CD4-positive, alpha-beta T cell treated with Interleukin-15 for 4 hours (primary cell): ENCODE data around the gene SRP68.

Experiments
- DNase-seq: peaks from one replicate; pipeline ENCODE4 v3.0.0-alpha.2; 2020; ENCODE audit warnings: low spot score

The SRP68 gene

DNA sequence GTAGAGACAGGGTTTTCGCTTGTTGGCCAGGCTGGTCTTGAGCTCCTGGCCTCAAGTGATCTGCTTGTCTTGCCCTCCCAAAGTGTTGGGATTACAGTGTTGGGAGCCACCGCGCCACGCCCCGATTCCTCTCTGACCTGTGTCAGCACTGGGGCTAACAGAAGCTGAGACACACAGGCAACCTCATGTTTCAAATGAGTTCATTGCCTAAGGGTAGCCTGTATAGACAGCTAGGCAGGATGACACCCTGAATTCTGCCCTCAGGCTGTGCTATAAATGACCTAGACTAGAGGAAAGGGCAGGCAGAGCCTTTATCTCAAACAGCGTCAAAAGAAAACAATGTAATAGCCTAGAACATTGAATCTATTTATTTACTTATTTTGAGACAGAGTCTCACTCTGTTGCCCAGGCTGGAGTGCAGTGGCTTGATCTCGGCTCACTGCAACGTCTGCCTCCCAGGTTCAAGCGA lies 74.0 kb downstream of the SRP68 start:
- no peak for DNase-seq

DNA sequence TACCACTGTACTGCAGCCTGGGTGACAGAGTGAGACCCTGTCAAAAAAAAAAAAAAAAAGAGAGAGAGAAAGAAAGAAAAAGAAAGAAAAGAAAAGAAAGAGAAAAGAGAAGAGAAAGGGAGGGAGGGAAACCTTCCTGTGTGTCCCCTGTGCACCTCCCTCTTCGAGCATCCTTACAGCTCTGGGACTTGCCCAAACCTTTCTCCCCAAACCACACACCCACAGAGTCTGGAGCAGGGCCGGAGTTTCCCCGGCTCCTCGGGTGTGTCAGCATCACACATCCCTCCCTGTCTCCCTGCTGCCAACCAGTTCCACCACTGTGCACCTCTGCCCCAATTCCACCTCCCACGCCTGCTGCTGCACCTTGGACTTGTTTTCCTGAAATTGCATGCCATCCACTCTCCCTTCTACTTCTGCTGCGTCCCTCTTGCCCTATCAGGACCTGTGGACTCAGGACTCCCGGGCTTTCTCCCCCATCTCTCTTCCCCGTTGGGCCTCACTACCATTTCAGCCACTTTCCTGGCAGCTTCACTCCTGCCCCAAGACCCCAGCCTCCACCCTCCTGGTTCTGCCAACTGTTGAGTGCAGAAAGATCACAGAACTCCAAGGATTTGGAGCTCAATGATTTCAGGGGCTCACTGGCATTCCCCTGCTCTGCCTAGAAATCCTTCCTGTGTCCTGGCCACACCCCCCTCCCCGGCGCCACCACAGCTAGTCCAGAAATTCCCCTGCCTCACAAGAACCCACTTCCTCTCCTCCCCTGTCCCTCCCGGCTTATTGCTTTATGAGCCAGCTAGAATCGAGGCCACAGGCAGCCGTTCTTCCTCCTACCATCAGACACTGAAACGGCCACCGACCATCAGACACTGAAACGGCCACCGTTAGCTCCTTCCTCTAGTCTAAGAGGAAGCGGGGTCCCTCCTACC lies 75.4 kb downstream of the SRP68 start:
- peak; percentile 28 for DNase-seq

DNA sequence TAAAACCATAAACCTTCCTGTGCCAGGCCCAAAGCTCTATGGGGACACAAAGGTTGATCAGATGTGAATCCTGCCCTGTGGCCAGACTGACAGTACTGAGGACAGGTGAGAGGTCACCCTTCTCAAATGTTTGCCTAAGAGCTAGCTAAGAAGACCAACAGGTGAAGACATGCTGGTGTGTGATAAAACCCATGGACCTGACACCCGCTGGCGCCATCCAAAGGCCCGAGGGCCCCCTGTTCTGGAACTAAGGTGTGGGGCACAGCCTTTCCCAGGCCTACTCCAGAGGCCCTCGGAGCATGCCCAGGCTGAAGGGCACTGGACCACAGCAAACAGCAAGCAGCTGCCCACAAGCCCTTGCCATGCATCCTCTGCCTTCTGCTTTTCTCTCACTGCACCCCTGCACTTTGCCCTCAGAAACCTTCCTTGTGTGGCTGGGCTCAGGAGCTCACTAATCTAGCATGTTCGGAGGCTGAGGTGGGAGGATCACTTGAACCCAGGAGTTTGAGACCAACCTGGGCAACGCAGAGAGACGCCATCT lies 76.9 kb downstream of the SRP68 start:
- no peak for DNase-seq

DNA sequence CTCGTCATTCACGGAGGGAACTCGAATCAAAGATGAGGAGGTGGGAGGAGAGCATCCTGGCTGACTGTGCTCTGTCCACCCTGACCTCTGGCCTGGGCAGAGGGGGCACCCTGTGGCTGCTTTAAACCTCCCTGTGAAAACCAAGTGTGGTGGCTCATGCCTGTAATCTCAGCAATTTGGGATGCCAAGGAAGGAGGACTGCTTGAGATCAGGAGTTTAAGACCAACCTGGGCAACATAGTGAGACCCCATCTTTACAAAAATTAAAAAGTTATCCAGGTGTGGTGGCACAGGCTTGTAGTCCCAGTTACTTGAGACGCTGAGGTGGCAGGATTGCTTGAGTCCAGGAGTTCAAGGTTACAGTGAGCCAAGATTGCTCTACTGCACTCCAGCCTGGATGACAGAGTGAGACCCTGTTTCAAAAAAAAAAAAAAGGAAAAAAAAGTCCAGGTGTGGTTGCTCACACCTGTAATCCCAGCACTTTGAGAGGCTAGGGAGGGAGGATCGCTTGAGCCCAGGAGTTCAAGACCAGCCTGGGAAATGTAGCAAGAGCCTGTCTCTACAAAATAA lies 77.4 kb downstream of the SRP68 start:
- DNase-seq = no peak

DNA sequence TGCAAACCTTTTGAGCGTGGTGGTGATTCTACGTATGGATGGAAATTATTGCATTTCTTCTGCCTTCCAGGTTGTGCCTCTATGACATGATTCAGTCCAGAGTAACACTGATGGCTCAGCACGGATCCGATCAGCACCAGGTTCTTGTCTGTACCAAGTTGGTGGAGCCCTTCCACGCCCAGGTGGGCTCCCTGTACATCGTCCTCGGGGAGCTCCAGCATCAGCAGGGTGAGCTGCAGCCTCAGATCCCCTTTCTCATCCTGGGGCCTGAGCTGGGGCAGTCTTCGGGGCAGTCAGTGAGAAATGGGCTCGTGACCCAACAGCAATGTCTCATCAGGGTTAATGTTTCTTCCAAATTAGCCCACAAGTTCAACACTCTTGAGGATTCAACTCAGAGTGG lies 80.9 kb downstream of the SRP68 start:
- DNase-seq = no peak
